GM19324 (cell line): Measurements from ENCODE around the gene CPA3.

Experiments used
- ATAC-seq: cut with Tn5 transposase; IDR thresholded peaks from one replicate; pipeline ENCODE4 v1.9.1; 2021; ENCODE audit warnings: mild to moderate bottlenecking, moderate library complexity; ENCODE audit not compliant: unreplicated experiment, low FRiP score

The CPA3 gene, protein sequence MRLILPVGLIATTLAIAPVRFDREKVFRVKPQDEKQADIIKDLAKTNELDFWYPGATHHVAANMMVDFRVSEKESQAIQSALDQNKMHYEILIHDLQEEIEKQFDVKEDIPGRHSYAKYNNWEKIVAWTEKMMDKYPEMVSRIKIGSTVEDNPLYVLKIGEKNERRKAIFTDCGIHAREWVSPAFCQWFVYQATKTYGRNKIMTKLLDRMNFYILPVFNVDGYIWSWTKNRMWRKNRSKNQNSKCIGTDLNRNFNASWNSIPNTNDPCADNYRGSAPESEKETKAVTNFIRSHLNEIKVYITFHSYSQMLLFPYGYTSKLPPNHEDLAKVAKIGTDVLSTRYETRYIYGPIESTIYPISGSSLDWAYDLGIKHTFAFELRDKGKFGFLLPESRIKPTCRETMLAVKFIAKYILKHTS

DNA sequence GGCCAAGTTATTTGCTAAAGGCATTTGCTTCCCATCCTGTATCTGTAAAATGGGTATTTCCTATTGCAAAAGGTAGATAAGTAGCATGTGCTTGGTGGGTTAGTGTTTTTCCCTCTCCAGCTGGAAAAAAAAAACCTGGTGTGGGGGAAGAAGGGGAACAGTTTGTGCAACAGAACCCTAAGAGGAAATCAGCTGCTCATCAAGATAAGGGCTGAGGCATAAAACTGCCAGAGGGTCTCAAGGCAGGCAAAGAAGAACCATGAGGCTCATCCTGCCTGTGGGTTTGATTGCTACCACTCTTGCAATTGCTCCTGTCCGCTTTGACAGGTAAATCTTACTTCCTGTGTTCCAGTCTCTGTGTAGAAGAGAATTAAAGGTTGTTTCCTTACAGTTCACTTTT, at the start of gene CPA3:
TSS of gene CPA3 (plus strand) at position 248 of the 400 bp plus-strand sequence. CDS start at position 260, 12 bp downstream.
- ATAC-seq: no peak

DNA sequence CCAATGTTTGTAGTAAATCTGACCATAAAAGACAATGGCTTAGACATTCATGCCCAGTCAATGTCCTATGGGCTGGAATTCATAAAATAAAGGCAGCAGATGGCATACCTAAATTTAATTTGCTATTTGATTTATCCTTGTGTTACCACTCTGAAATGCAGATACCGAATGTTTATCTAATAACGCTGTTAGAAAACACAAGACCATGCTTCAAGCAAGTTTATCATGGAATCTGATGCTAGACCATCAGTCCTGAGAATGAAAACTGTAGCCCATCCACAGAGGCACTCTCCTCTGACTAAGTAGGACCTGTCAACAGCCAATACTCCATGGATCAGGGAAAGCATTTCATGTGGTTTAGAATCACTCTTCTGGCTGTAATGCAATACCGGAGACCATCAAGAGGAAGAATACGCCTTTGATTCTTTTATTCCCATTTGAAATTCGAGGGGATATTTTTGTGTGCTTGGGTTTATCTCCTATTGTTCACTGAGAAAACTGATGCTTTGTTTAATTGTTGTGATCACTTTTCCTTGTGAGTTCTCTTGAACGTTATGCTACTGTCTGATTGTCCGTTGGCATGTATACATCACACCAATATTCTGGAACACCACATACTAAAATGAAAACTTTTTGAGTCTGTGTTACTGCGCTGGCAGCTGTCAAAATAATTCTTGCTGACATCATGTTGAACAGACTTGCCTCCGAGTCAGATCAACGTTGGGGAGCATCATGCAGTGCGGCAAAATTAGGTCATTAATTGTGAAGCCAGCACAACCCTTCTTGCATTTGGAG, 49.6 kb upstream of the CPA3 start:
- ATAC-seq: no peak

DNA sequence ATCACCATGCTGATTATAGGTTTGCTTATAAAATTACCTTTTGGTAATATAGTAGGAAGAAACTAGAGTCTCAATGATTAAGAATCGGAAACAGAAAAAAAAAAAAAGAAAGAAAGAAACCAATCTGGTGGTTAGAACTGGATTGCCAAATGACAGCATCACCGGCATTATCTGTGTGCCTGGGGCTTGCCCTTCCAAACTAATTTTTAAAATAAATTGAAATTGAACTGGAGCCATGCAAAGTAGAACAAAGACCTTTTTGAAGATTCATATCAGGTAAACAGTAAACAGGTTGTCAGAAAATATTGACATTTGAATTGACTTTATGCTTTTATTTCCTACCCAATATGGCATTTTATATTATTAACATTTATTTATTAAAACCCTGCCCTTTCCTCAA, 48.7 kb upstream of the CPA3 start:
- no peak for ATAC-seq

DNA sequence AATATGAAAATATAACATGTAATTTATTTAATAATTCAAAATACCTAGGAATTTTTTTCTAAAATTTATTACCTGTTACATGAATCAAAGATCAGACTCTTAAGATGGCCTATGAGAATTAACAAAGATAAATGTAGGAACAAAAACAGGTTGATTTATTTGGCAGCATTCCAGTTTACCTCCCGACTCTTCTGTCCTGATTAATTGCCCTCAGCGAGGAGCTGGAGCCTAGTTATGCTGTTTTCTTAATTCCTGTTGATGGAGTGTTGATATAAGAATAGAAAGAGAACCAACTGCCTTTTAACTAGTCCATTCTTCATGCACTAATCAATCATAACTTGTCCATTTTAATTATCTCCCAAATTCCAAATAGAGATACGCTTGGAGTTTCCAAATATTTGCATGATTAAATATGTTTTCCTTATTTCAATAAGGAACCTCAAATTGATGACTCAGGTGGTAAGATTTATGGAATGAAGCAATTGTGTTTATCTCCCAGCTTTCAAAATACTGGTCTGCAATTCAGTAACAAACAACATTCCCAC, 48.0 kb upstream of the CPA3 start:
- no peak for ATAC-seq

DNA sequence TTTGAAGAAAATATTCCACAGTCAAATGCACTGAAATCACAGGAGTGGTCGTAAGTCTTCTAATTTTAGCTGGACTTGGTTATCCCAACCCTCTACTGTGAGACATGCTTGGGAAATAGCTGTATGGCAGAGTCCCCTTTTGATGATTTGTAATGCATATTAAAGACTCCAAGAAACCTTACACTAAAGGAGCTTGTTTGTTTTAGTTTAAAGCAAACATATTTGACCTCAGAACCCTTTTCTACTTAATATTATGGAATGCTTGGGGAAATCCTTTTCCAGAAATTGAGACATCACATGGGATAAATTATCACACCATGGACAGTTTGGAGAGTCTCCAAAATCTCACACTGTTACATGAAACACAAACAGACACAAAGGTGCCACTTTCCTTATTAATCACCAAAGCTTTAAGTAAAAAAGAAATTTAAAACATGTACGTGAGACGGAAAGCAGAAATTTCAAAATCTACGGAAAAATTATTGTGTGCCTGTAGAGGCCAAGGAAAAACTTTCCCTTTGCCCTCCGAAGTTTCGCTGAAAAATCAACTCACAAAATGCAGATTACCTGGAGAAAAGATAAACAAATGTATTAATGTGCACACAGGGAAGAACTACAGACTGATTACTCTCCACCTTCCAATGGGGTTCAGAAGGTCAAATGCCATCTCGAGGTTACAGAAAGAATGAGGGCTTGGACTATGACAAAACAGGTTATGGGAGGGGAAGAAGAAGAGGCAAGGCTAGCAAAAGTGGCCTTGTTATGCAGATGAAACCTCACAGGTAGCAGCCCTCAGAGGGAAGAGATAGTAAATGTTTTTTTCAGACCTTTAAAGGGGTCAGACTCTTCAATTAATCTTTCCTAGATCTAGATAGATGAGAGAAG, 44.5 kb upstream of the CPA3 start:
- ATAC-seq: no peak

DNA sequence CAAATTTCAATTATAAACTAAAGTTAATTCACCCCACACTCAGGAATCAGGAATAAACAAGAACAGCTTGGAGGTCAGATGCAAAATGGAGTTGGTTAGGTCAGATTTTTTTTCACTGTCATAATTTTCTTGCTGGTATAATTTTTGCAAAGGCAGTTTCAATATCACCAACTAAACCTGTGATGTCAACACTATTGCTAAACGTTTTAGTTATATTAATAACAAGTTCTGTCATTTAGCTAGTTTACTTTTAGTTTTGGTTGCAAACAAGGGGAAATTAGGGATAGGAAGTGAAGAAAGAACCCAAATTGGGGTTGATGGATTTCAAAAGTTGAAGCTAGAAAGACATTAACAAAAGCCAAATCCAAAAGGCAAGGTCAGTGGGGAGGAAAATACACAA, 42.1 kb upstream of the CPA3 start:
- no peak for ATAC-seq

DNA sequence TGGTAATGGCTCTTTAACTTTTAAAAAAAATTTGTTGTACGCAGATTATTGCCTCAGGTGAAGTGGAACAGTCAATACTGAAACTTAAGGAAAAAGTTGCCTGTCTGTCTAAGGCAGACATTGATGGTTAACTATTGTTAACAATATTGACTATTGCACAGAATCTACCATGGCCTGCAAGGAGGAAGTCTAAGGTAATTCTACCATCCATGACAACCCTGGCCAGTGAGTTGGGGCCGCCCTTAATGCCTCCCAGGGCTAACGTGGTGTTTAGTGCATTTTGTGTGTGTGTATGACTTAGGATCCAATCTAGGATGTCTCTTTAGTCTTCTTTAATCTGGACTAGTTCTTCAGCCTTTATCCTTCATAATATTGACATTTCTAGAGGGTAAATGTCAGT, 39.6 kb upstream of the CPA3 start:
- no peak for ATAC-seq

DNA sequence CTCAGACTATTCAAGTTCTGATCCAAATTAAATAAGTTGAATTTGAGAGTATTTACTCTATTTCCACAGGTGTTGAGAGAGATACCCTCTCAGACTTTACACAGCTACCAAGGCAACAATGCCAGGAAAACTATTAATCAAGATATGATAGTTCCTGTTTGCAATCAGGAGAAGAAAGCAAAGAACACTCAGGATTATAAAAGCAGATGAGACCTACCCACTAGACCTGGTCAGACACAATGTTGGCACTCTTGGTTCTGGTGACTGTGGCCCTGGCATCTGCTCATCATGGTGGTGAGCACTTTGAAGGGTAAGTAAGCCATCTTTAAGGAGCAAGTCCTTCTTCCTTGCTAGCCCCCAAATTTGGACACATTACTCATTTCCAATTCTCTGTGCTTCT, 37.5 kb upstream of the CPA3 start, which contains the start of gene CPB1:
TSS of gene CPB1 (plus strand) at position 227 of the 400 bp plus-strand sequence. CDS start at position 240, 13 bp downstream.
- no peak for ATAC-seq

DNA sequence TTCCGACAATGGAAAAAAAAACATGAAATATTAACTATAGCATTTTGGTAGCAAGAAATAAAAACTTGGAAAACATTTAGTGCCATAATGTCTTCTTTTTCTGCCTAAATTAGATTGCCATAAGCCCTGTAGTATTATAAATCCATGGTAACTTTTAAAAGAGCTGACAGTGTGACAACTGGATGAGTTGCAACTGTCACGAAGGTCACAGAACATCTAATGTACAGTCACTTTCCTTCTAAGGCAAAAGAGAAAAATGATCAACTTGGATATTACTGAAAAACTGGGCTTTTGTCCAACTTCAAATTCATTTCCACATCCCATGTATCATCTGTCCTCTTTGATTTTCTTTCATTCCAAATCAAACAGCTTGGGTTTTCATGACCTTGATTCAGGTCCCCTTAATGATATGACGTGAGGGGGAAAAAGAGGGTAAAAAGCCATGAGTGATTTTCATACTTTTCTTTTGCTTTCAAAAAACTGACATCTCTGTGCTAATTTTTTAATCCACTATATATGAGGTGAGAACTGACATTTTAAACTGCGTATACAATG, 36.9 kb upstream of the CPA3 start:
- no peak for ATAC-seq

DNA sequence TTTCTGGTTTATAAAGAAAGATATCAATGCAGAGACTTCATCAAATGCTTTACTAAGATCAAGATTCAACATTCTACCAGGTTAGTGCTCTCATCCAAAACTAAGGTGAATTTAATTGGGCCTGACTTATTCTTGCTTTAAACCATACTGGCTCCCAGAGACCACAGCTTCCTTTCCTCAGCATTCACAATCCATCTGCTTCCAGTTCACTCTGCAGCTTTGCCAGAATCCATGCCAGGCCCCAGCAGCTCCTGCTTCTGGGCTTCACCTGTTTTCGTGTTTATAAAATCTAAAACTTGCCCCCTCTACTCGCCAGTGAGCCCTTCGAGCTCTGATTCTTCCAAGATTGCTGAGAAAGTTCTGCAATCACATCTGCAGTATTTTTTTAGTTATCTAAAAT, 35.2 kb upstream of the CPA3 start:
- ATAC-seq: no peak

DNA sequence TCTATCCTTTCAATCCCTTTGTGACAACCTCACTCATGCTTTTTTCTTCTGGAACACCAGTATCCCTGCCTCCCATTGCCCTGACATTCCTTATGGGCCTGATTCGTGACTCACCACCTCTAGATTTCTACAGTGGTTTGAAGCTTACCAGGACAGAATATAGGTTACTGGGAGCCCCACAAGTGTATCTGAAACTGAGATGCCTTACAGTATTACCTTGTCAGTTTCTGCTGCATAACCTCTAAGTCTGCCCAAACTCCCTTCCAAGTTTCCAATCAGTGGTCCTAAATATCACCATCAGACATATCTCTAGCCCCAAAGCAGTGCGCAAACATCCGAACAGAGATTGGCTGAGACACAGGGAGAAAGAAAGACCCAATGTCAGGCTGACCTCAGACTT, 31.9 kb upstream of the CPA3 start:
- no peak for ATAC-seq

DNA sequence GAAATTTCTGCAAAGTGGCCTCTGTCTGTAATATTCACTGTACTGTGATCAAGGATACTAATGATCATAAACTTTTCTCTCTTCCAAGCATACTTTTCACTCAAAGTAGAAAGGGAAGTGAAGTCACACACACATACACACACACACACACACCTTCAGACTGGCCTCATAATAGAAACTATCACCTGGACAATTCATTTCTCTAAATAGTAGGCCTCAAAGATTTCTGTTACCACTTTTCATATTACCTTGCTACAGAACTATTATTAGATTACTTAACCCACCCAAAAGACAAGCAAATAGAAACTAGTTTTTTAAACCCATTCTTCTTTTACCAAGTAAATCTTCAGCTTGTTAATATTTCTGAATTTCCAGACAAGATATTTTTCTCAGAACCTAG, 25.3 kb upstream of the CPA3 start:
- peak; percentile 73 for ATAC-seq

DNA sequence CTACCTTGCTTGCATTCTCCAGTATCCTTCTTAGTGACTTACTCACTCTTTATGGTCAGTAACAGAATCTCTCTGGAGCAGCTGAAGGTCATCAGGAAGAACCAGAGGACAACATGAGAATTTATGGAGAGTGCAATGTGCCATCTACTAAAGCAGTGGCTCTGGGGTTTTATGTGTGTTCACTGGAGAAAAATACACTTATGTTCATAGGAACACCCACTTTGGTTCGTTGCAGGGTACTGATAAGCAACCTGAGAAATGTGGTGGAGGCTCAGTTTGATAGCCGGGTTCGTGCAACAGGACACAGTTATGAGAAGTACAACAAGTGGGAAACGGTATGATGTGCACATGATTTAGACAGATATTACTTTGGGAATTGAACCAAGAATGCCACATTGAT, 24.6 kb upstream of the CPA3 start:
- ATAC-seq: peak; percentile 23

DNA sequence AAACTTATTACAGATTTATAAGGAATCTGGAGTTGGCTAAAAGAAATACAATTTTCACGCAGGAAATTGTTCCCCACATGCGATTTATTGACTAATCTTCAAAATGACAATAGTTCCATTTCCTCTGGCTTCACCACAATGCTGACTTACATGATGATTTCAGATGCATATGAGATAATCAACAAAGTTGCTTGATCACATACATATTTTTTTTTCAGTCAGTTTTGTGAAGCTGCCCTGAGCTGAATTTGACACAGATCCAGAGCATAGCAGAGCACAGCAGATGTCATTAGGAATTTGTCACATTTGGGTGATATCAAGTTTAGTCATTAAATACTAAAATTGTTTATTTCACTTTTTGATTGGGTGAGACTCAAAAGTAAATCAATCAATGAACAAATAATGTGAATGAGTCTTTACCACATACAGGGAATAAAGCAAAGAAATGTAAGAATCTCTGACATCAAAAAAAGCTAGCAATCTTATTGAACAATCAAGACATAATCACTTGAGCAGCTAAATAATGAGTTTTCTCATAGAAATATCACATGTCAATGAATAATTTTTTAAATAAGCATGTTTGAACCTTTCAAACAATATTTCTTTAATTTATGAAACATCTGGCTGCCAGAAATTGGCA, 19.2 kb upstream of the CPA3 start:
- no peak for ATAC-seq

DNA sequence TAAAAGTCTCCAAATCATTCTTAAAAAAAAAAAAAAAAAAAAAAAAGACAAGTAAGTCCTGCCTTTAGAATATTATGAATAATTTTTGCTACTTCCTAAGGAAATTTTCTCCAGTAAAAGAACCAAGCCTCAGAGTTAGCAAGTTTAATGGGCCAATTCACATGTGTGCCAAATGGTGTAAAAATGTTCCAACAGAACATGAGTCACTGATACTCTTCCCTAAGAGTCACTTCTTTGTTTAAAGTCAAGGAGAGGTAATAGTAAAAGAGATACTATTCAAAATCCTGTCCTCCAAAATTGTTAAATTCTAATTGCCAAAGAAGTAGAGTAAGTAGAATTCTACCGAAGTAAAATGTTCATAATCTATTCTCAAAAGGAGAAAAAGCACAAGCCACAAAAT, 17.7 kb upstream of the CPA3 start:
- no peak for ATAC-seq

DNA sequence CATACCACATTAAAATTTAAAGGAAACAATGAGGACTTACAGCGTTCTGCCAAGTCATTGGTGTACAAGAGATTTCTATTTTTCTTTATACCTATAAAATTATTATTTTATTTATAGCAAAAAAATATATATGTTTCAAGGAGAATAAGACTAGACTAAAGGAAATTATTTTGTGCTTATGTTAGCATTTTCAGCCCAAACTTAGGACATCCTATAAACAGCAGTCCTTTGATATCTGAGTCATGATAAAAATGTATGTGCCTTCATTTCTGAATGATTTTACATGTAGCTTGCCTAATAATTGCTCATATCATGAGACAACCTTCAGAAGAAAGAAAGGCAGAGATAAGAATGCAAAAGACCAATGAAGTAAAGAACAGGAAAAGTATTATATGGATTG, 16.7 kb upstream of the CPA3 start:
- no peak for ATAC-seq

DNA sequence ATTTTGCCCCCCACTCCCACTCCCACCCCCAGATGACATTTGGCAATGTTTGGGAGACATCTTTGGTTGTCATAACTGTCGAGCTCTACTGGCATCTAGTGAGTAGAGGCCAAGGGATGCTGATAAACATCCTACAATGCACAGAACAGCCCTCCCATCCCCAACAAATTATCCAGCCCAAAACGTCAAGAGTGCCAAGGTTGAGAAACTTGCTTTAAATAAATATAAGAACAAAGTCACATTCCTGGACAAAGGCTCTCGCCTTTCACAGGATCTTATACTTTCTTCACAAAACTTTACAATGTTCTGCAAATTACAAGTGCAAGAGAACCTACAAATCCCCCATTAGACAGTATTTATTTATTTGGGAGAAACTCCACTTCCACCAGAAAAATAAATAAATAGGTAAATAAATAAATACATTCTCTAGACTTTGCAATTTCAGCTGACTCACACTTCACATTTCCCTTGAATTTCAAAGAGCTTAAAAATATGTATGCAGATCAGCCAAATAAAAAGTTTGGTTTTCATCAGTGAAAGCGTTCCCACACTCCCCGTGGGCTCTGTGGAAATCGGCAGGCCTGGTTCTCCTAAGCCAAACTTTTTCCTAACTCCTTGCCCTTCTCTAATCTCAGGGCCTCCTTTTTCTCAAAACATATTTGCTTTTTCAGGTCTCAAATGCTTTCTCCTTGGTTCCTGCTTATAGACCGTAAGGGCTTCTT, 12.7 kb upstream of the CPA3 start:
- no peak for ATAC-seq

DNA sequence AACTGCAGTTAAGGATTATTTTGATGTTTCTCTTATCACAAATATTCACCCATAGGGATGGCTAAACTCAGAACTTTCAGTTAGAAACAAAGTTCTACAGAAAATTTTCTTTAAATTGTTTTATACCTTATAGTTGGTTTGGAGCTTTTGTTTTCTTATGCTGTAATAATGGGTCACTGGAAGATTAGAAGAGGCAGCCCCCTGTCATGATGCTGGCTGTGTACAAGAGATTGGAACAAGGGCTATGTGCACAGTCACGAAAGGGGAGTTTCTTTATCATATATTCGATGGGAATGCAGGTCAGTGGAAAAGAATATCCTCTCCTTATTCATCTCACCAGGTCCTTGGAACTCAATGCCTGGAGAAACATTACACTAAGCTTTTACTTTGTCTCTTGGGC, 12.0 kb upstream of the CPA3 start:
- no peak for ATAC-seq

DNA sequence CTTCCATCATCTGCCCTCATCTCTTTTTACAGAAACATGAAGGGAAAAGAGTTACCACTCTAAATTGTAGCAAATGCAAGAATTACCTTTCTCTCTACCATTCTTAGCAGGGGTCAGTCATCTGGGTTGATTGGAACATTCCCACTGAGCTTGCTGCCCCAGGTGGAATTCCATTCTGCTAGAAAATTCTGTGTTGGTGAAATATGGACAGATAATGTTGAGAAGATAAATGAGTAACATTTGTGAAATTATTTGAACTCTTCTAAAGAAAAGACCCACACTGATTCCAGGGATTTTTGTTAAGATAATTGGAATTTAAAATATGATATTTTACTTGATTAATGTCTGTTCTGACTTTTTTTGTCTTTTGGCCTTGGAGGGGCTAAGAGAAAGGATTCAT, 11.0 kb upstream of the CPA3 start:
- no peak for ATAC-seq
